Psoas muscle (tissue), 8 donors: ENCODE data around the gene MTCH1. TPM values are rescaled to one million over a fixed set of nuclear protein-coding genes. Genes with fewer than 3 reads are reported as not detected.

Experiments used
- ATAC-seq, 4 donors: fragments of 200-7000 bp; cut with Tn5 transposase; one replicate each; pipeline ENCODE4 v1.9.1; 2020; ENCODE audit warnings: moderate library complexity in 3 of 4, mild to moderate bottlenecking in 2 of 4
- DNase-seq, 2 donors: peaks; one replicate each; pipeline ENCODE4 v3.0.0-alpha.2; 2020
- H3K27ac ChIP-seq: fragments of 200-600 bp; one replicate; pipeline ENCODE4 v1.8.0; 2022
- H3K27me3 ChIP-seq, 3 donors: fragments of 200-600 bp in 1 of 3; one replicate each; pipeline versions ENCODE4 v1.6.1 to v1.8.0; 2013 to 2022; ENCODE audit warnings: low read length in 2 of 3, mild to moderate bottlenecking in 2 of 3, moderate library complexity in 1 of 3; ENCODE audit not compliant: insufficient read depth in 3 of 3
- H3K36me3 ChIP-seq, 2 donors: fragments of 200-600 bp in 1 of 2; one replicate each; pipeline versions ENCODE4 v1.6.1 to v1.8.0; 2013 to 2022; ENCODE audit warnings: low read depth in 1 of 2, mild to moderate bottlenecking in 1 of 2, moderate library complexity in 1 of 2; ENCODE audit not compliant: insufficient read depth in 1 of 2
- H3K4me1 ChIP-seq: fragments of 200-600 bp; one replicate; pipeline ENCODE4 v1.8.0; 2022
- H3K4me3 ChIP-seq: fragments of 200-600 bp; one replicate; pipeline ENCODE4 v1.8.0; 2022; ENCODE audit warnings: mild to moderate bottlenecking
- H3K9me3 ChIP-seq: fragments of 200-600 bp; one replicate; pipeline ENCODE4 v1.8.0; 2022
- CTCF ChIP-seq: fragments of 200-600 bp; IDR thresholded peaks from one replicate; pipeline ENCODE4 v1.8.0; 2022; ENCODE audit warnings: antibody characterized with exemption
- WGBS, 3 donors: extraction: QIAGEN DNeasy Blood & Tissue Kit; methylation state at CpG; one replicate each; pipeline versions ENCODE4 v1.1.6 to v1.1.7; 2013; 5-methylcytosine and 5-hydroxymethylcytosine counted together
- intact Hi-C, 2 donors: fragments of 100-400 bp; cut with DNase I; formaldehyde crosslinking; loops; one replicate each; pipeline versions ENCODE4 v1.11.0 to v1.14.2; 2022
- polyA plus RNA-seq, 3 donors: library from polyadenylated mRNA; stranded (reverse); fragments of 200-250 nt; gene quantifications; one replicate each; pipeline ENCODE4 v1.2.3, GENCODE V29; 2013
- total RNA-seq, 4 donors: library from RNA; stranded (reverse); fragmentation: NEBNext Ultra II Directional in 2 of 4; extraction: Animal tissue kit (Norgen Biotek cat#: 25700) in 2 of 4; gene quantifications; one replicate each; pipeline versions ENCODE4 v1.2.1 to v1.2.4, GENCODE V29; 2021 to 2023
- donor health status: healthy with polysubstance abuse.
- donor health status: DM: no; HTN: no; CAD: no; lungs with moderate emphysema.
- donor health status: Bipolar disorder and iron deficiency.
- donor health status: healthy.
- donor health status: DM: yes; HTN: yes; CAD: no.
- donor health status: DM: no; HTN: no; CAD: no.
- donor health status: DM: no; HTN: no; CAD: no.
- donor health status: DM: yes; HTN: yes; CAD: no.

Gene MTCH1
- total and polyA plus RNA-seq, 7 donors, result 74.6 to 230 (median 89.2) TPM

- Histone ChIP-seq H3K4me3 (no peak overlapping the region), H3K4me1 (no peaks in the 10 kb centered on the region), H3K36me3 (no peaks in the 10 kb centered on the region), H3K27ac (no peak overlapping the region), H3K27me3 (no peaks in the 10 kb centered on the region), H3K9me3 (no peaks in the 10 kb centered on the region)
- no peak for TF ChIP-seq CTCF
- DNase-seq (no peak), ATAC-seq (no peak)
- intact Hi-C loops, result no loop called here
- WGBS, 3 donors, result 72 to 85% (median 84%) methylated on average over 7 of the region's 7 CpGs
Observed at GRCh38 chr6:37032239-37032638, 46.2 kb upstream of the MTCH1 start.

GRCh38 chr6:37030599-37030998 lies 44.6 kb upstream of the MTCH1 start:
- H3K27me3 ChIP-seq, result no peaks in the 10 kb centered on the region
- no peak for ATAC-seq
- H3K36me3 ChIP-seq, result no peaks in the 10 kb centered on the region
- intact Hi-C loops, result no loop called here
- no peak overlapping the region for H3K27ac ChIP-seq
- no peaks in the 10 kb centered on the region for H3K4me1 ChIP-seq
- H3K9me3 ChIP-seq, result no peaks in the 10 kb centered on the region
- WGBS, 3 donors, result 87 to 95% (median 90%) methylated on average over 2 of the region's 2 CpGs
- no peak for TF ChIP-seq CTCF
- no peak for DNase-seq
- no peak overlapping the region for H3K4me3 ChIP-seq

- Histone ChIP-seq H3K27ac (no peak overlapping the region), H3K4me3 (no peak overlapping the region)
Observed at GRCh38 chr6:37029249-37029971, 43.4 kb upstream of the MTCH1 start.

GRCh38 chr6:37027811-37028469 lies 41.9 kb upstream of the MTCH1 start:
- ATAC-seq (peak in 1 of 4 donors; percentile 7), DNase-seq (no peak)

More at GRCh38 chr6:37029249-37029971, 43.4 kb upstream of the MTCH1 start:
- Histone ChIP-seq H3K27me3 (no peaks in the 10 kb centered on the region), H3K4me1 (no peaks in the 10 kb centered on the region), H3K36me3 (no peaks in the 10 kb centered on the region), H3K9me3 (no peaks in the 10 kb centered on the region)
- TF ChIP-seq CTCF, result peak; percentile 73
- intact Hi-C loops, result loop anchor here in 1 of 2 donors (2.0 kb wide), 1 partner anchor 143 kb away; no protein-coding TSS in a partner anchor
- ATAC-seq (peak; percentile 87 to 91 (median 88)), DNase-seq (peak; percentile 74 to 85)
- WGBS, 3 donors, result 59 to 67% (median 62%) methylated on average over 4 of the region's 4 CpGs

More at GRCh38 chr6:37027811-37028469, 41.9 kb upstream of the MTCH1 start:
- no peak for TF ChIP-seq CTCF
- WGBS, 3 donors, result 88 to 91% (median 89%) methylated on average over 17 of the region's 17 CpGs
- H3K36me3 ChIP-seq, result no peaks in the 10 kb centered on the region
- intact Hi-C loops, result loop anchor here in 1 of 2 donors (2.0 kb wide), 1 partner anchor 145 kb away; no protein-coding TSS in a partner anchor
- H3K9me3 ChIP-seq, result no peaks in the 10 kb centered on the region
- no peak overlapping the region for H3K27ac ChIP-seq
- H3K4me3 ChIP-seq, result no peak overlapping the region
- H3K27me3 ChIP-seq, result no peaks in the 10 kb centered on the region
- no peaks in the 10 kb centered on the region for H3K4me1 ChIP-seq
